HG03457 (cell line): ENCODE measurements around the gene COIL.
"Not testable (repeated sequence)": the region's sequence is repeated elsewhere in the genome, so short reads cannot be mapped to it uniquely, and the experiment has no call there.

Source experiments
- ATAC-seq: cut with Tn5 transposase; IDR thresholded peaks from one replicate; pipeline ENCODE4 v1.9.1; 2021; ENCODE audit warnings: moderate number of reproducible peaks; ENCODE audit not compliant: unreplicated experiment

The COIL gene

GRCh38 chr17:56960596-56961538, at the start of gene COIL:
COIL (minus strand) TSS chr17:56961050; CDS start chr17:56961019, 31 bp downstream.
- peak; percentile 86 for ATAC-seq

GRCh38 chr17:57010487-57010886, 49.6 kb upstream of the COIL start:
- no peak for ATAC-seq

- ATAC-seq = no peak
Observed at GRCh38 chr17:57009737-57010445, 49.0 kb upstream of the COIL start.

- no peak for ATAC-seq
Observed at GRCh38 chr17:57008958-57009357, 48.1 kb upstream of the COIL start.

DNA sequence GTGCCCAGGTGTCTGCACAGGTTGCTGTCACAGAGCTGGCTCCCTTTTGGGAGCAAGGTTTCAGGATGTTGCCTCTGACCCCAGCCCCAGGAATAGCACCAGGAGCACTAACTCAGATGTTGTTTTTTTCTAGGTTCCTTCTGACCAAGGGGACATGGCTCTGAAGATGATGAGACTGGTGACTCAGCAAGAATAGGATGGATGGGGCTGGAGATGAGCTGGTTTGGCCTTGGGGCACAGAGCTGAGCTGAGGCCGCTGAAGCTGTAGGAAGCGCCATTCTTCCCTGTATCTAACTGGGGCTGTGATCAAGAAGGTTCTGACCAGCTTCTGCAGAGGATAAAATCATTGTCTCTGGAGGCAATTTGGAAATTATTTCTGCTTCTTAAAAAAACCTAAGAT, 45.2 kb upstream of the COIL start:
- ATAC-seq = no peak

DNA sequence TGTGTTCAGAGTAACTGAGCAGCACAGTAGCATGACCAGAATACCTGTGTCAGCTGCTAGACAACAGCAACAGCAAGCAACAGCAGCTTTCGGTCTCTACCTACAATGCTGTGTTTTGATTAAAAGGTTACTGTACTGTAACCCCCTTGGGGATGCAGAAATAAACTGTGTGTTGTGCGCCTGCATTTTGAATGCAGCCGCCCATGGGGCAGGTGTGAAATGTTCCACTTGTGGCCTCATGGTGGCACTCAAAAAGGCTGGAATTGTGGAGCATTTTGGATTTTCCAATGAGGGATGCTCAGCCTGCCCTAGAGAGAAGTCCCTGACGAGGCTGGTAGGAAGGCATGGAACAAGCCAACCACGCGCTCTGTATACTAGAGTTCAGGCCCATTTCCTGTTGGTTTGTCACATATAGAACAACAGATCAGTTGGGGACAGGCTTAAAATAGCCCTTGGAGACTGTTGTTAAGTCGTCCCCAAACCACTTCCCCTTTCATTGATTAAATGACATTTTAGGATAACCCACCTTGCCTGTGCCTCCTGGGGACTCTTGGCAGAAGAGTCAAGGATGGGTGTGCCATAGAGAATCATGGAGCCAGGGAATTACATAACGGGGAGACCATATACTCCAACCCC, 44.2 kb upstream of the COIL start:
- ATAC-seq = peak; percentile 73

GRCh38 chr17:57002904-57003303, 42.1 kb upstream of the COIL start:
- ATAC-seq = no peak

DNA sequence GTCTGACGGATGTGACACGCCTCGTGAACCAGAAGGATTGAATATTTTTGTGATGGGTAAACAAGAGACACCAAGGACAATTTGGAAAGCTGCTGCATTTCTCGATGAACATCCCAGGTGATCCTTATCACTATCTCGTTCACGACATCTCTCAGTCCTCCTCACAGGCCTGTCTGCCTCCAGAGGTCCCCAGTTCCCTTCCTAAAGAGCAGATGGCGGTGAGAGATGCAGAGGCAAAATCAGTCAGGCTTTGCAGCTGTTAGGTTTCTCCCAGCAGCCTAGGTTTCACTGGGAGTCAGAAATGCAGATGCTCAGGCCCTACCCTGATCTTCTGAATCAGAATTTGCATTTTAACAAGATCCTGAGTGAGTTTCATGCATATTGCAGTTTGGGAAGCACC, 40.7 kb upstream of the COIL start:
- no peak for ATAC-seq

GRCh38 chr17:56997313-56997712, 36.5 kb upstream of the COIL start:
- no peak for ATAC-seq

DNA sequence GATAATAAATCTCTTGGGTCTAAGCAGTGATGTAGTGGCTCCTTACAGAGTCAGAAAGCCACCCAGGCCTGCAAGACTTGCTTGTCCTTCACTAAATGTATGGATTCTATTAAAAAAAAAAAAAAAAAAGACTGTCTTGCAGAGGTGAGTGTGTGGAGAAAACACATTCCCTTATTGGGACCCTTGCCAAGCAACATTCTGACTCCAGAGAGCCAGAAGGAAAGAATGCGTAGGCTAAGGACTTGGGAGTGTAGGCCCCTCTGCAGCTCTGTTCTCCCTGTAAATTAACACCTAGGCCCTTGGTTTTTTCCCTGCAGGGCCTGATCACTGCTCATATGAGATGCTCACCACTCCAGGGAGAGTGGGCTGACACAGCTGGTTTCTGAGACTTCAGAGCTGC, 34.9 kb upstream of the COIL start:
- no peak for ATAC-seq

GRCh38 chr17:56994009-56994792, 33.4 kb upstream of the COIL start:
- no peak for ATAC-seq

GRCh38 chr17:56992364-56992763, 31.5 kb upstream of the COIL start:
- ATAC-seq = no peak

GRCh38 chr17:56988901-56989572, 28.2 kb upstream of the COIL start:
- no peak for ATAC-seq

GRCh38 chr17:56987283-56987834, 26.5 kb upstream of the COIL start:
- ATAC-seq = no peak

DNA sequence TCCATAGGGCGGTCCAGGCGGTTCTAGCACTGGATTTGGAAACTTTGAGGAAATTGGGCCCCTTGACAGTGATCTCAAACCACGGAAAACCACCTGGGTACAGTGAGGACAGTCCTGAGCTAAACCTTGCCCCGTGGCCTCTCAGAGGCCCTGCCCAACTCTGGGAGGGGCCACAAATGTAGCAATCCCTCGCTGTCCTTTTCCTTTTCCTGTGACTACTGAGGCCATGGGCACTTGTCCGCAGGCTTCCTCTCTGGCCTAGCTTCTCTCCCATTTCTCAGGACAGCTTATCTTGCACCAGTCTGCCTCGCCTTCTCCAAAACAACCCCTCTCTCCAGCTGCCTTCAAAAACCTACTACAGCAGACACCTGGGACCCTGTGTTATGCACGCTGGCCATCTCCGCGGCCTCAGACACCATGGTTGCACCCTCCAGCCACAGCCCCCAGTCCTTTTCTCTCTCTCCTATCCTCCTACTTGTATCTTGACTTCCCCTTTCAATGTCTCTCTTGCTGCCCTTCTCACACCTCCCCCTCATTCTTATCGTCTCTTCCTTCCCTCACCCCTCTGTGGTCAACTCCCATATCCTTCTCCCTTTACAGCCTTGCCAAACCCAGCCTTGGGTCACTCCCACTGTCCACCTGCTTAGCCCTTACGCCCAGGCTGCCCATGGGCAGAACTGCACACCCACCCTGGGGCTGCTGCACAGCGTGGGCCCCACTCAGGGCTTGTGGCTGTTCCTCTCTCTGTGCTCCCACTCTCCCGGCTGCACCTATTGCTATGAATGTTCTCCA, 24.7 kb upstream of the COIL start:
- ATAC-seq = no peak

DNA sequence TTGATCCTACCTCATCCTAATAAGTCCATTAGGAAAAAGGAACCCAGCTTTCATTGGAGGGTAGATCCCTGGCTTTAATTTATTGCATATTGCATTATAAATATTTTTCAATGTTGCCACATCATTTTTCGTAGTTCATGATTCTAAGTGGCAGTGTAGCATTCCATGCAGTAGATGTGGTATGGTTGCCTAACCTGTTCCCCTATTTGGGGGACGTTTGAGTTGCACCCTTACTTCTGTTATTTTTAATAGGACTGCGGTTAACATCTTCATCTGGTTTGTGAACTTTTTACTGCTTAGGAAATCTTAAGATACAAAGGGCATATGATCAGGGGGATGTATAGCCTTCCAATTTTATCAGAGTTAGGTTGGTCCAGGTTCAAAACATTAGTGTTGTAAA, 22.5 kb upstream of the COIL start:
- ATAC-seq = no peak

GRCh38 chr17:56982312-56982711, 21.5 kb upstream of the COIL start:
- ATAC-seq = no peak

- not testable (repeated sequence) for ATAC-seq
Observed at GRCh38 chr17:56980526-56980925, 19.7 kb upstream of the COIL start.

- no peak for ATAC-seq
Observed at GRCh38 chr17:56979091-56979480, 18.2 kb upstream of the COIL start.
